GM18909 (cell line): ENCODE measurements around the gene KLF6.

Experiments
- ATAC-seq: cut with Tn5 transposase; IDR thresholded peaks from one replicate; pipeline ENCODE4 v1.9.1; 2021; ENCODE audit warnings: mild to moderate bottlenecking; ENCODE audit not compliant: unreplicated experiment, poor library complexity

KLF6 gene

GRCh38 chr10:3790272-3790671 lies 5.3 kb upstream of the KLF6 start:
- no peak for ATAC-seq

- ATAC-seq, result no peak
Observed at GRCh38 chr10:3789621-3790020, 4.6 kb upstream of the KLF6 start.

DNA sequence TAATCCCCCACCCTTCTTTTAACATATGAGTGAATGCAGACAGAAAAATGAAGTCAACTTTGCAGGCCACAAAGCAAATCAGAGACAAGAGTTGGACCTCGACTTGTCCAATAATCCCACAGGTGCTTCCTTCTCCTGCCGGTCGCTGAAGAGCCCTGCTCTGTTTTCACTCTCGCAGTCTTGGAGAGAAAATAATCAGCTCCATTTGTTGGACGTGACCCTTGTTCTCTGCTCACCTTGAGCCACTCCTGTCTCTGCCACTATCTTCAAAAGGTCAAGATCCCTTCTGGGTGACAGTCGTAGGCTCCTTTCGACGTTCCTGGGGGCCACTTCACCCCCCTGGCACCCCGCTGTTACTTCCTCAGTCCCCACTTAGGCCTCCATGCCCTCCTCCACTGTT lies 2.8 kb upstream of the KLF6 start:
- ATAC-seq, result no peak

DNA sequence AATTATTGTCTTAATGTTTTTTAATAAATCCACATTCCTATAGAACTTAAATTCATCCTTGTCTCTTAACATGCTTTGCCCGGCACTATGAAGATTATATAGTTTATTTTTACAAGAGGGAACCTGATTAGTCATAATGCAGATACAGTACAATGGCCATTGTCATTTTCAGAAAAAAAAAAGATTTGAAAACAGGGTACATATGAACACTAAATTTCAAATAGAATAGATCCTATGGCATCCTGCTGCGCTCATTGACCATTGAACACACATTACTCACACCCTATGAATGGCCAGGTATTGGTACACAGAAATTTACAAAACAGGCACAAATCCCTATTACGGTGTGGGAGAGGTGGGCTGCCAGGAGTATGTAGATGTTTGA lies 2.0 kb upstream of the KLF6 start:
- ATAC-seq, result no peak

- ATAC-seq, result no peak
Observed at GRCh38 chr10:3786295-3787015, 1.4 kb upstream of the KLF6 start.

GRCh38 chr10:3785851-3786271 lies 852 bp upstream of the KLF6 start:
- ATAC-seq, result peak; percentile 13

- peak; percentile 83 for ATAC-seq
Observed at GRCh38 chr10:3785251-3785850, 342 bp upstream of the KLF6 start.

- ATAC-seq, result no peak
Observed at GRCh38 chr10:3783682-3784432, 1.2 kb downstream of the KLF6 start.

GRCh38 chr10:3783316-3783681 lies 1.7 kb downstream of the KLF6 start:
- peak; percentile 33 for ATAC-seq

DNA sequence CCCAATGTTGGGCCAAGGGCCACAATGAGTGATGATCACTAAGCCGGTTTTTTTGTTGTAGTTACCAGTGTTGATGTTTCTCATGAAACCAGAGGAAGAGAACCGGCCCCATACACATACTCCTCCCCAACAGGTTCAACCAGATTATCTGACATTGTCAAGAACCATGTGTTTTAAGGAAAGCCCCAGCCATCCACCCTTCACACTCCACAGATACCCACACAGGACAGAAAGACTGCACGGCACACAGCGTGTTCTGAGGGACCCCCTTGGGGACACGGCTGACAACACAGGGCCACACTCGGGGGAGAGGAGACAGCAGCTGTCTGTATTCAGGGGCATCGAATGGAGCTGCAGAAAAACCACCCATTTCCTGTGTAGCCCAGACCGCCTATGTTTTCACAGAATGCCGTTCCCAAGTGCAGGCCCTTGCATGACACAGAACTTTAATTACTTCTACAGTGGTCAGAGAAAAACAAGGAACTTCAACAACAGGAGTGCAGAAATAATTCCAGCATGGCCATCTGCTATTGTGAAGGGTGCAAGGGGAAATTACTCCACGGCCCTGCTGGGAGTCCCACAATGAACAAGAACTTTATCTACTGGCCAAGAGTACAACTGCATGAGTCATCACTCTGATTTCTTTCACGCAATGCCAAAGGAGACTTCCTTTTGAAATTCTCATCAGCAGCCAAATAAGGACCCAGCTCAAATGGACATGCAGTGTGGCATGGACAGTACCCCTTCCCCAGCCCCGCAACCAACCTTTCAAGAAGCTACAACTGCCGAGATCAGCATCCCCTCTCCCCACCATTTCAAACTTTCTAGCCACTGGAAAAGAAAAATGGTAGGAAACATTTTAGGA lies 2.3 kb downstream of the KLF6 start:
- no peak for ATAC-seq

- no peak for ATAC-seq
Observed at GRCh38 chr10:3782146-3782450, 2.9 kb downstream of the KLF6 start.

DNA sequence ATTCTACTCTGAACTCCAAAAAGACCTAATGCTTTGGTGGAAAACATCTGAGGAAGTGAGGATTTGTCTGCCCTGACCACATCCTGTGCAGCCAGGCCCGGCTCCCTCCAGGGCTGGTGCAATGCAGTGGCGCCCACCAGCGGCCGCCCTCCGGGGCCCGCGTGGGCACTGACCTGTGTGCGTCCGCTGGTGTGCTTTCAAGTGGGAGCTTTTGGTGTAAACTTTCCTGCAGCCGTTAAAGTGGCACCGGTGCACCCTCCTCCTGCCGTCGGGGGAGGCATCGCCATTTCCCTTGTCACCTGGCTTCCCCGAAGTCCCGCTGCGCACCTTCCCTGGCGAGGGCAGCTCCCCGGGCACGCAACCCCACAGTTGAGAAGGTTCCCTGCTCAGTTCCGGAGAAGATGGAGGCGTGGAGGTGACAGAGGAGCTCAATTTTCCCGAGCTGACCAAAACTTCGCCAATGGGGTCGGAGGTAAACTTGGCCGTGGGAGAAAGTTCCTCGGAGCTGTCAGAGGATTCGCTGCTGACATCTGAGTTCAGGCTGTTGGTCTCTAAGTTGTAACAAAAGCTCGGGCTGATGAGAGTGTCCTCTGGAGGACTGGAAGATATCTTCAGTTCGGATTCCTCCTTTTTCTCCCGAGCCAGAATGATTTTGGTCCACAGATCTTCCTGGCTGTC lies 3.4 kb downstream of the KLF6 start:
- no peak for ATAC-seq

GRCh38 chr10:3780771-3781467 lies 4.1 kb downstream of the KLF6 start:
- ATAC-seq, result no peak

DNA sequence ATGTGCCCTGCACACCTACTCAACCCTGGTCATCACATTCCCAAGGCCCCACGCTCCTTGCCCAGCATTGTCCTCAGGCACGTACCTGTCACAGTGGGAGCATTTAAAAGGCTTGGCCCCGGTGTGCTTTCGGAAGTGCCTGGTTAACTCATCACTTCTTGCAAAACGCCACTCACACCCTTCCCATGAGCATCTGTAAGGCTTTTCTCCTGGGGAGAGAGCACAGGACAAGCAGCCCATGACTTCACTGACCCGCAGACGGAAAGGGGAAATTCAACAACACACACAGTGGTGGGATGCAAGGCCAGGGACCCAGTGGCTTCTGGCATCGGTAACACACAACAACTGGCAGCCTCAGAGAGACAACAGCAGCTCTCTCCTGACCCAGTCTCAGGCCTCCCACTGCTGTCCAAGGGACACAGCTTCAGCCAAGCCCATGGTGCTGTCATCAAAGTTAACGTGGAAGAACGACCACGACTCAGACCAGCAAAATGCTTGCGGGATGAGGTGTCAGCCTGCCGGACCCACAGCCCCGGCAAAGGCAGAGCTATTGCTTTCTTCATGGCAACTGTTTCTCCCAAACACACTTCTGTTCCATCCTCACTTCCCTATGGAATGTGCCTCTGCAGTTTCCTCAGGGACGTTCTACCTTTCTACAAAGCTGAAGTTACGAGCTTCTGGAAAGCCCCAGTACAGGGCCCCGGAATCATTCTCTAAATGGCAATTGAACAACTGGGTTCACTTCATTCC lies 4.8 kb downstream of the KLF6 start:
- ATAC-seq, result no peak

DNA sequence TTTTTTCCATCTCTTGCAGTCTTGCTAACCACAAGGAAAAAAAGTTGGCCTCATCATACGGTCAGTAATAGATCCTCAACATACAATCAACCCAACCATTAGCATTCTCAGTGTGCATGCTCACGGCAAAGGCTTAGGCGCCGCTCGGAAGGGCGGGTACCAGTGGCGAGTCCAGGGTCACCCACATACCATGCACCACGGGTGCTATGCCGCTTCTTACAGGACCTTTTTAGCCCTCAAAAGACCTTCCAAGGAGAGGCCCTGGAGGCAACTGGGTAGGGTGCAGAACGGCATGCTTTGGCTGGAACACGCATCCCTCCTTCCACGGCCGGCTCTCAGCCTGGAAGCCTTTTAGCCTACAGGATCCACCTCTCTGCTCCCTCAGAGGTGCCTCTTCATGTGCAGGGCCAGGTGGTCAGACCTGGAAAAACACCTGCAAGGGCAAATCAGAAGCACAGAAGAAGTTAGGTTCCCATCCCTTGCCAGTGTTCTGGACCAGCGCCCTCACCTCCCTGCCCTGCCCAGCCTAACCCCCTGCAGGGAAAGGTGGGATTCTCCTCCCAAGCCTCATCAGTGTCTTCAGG lies 5.8 kb downstream of the KLF6 start:
- ATAC-seq, result no peak

GRCh38 chr10:3778692-3779157 lies 6.3 kb downstream of the KLF6 start:
- ATAC-seq, result no peak

GRCh38 chr10:3777981-3778691 lies 6.9 kb downstream of the KLF6 start:
- ATAC-seq, result no peak
